KMS-11 (cell line): ENCODE measurements around the gene ST3GAL4.

Source experiments
- H2AFZ ChIP-seq: fragments of 200-600 bp; sonication (generic); 2 replicates; pipeline ENCODE4 v1.6.1; 2016; ENCODE audit warnings: antibody characterized with exemption, mixed run types, low read depth
- H3K27ac ChIP-seq: fragments of 200-600 bp; sonication (generic); 2 replicates; pipeline ENCODE4 v1.6.1; 2016; ENCODE audit warnings: mild to moderate bottlenecking, mixed run types
- H3K27me3 ChIP-seq: fragments of 200-600 bp; sonication (generic); 2 replicates; pipeline ENCODE4 v1.6.1; 2017; ENCODE audit warnings: mild to moderate bottlenecking, low read depth, mixed run types, moderate library complexity; ENCODE audit not compliant: insufficient read depth
- H3K36me3 ChIP-seq: fragments of 200-600 bp; sonication (generic); 2 replicates; pipeline ENCODE4 v1.6.1; 2017; ENCODE audit warnings: mild to moderate bottlenecking, mixed run types; ENCODE audit not compliant: insufficient read depth
- H3K4me1 ChIP-seq: fragments of 200-600 bp; sonication (generic); 2 replicates; pipeline ENCODE4 v1.6.1; 2016; ENCODE audit warnings: mild to moderate bottlenecking, low read depth, mixed run types; ENCODE audit not compliant: poor library complexity, severe bottlenecking
- H3K4me2 ChIP-seq: fragments of 200-600 bp; sonication (generic); 2 replicates; pipeline ENCODE4 v1.7.0; 2016; ENCODE audit warnings: mild to moderate bottlenecking, mixed run types
- H3K4me3 ChIP-seq: fragments of 200-600 bp; sonication (generic); IDR thresholded peaks from 2 replicates; pipeline ENCODE4 v1.6.1; 2017; ENCODE audit warnings: low read depth, low read length, mixed read lengths; ENCODE audit not compliant: insufficient read depth
- H3K79me2 ChIP-seq: fragments of 200-600 bp; sonication (generic); 2 replicates; pipeline ENCODE4 v1.6.1; 2016; ENCODE audit warnings: low read depth, mixed run types; ENCODE audit not compliant: insufficient read depth
- H3K9ac ChIP-seq: fragments of 200-600 bp; sonication (generic); 2 replicates; pipeline ENCODE4 v1.6.1; 2016; ENCODE audit warnings: mild to moderate bottlenecking, mixed run types
- H4K20me1 ChIP-seq: fragments of 200-600 bp; sonication (generic); 2 replicates; pipeline ENCODE4 v1.6.1; 2016; ENCODE audit warnings: mild to moderate bottlenecking, mixed run types; ENCODE audit not compliant: insufficient read depth
- TF ChIP-seq, protein P1 (sequence below): fragments of 200-600 bp; sonication (generic); conservative IDR thresholded peaks from 2 replicates; pipeline ENCODE4 v1.6.1; 2017; ENCODE audit warnings: low read depth, mild to moderate bottlenecking, antibody characterized with exemption, low read length, moderate library complexity, mixed read lengths

The ST3GAL4 gene

DNA sequence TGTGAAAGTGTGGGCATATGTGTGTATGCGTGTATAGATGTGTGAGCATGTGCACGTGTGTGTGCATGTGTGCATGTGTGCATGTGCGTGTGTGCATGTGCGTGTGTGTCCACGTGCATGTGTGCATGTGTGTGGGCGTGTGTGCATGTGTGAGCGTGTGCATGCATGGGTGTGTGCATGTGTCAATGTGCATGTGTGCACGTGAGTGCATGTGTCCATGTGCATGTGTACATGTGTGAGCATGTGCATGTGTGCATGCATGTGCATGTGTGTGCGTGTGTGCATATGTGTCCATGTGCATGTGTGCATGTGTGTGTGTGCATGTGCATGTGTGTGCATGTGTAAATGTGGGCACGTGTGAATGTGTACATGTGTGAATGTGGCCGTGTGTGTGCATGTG is 95.3 kb downstream of the ST3GAL4 start:
- H3K4me1 ChIP-seq, result no peaks in the 10 kb centered on the region
- no peak overlapping the region for H3K4me3 ChIP-seq
- no peaks in the 10 kb centered on the region for H3K36me3 ChIP-seq
- no peak overlapping the region for H2AFZ ChIP-seq
- H3K9ac ChIP-seq, result no peak overlapping the region
- H3K4me2 ChIP-seq, result no peak overlapping the region
- no peaks in the 10 kb centered on the region for H3K79me2 ChIP-seq
- TF ChIP-seq, protein P1, sequence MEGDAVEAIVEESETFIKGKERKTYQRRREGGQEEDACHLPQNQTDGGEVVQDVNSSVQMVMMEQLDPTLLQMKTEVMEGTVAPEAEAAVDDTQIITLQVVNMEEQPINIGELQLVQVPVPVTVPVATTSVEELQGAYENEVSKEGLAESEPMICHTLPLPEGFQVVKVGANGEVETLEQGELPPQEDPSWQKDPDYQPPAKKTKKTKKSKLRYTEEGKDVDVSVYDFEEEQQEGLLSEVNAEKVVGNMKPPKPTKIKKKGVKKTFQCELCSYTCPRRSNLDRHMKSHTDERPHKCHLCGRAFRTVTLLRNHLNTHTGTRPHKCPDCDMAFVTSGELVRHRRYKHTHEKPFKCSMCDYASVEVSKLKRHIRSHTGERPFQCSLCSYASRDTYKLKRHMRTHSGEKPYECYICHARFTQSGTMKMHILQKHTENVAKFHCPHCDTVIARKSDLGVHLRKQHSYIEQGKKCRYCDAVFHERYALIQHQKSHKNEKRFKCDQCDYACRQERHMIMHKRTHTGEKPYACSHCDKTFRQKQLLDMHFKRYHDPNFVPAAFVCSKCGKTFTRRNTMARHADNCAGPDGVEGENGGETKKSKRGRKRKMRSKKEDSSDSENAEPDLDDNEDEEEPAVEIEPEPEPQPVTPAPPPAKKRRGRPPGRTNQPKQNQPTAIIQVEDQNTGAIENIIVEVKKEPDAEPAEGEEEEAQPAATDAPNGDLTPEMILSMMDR, result no peak
- H3K27ac ChIP-seq, result no peak overlapping the region
- no peaks in the 10 kb centered on the region for H3K27me3 ChIP-seq
- no peaks in the 10 kb centered on the region for H4K20me1 ChIP-seq

DNA sequence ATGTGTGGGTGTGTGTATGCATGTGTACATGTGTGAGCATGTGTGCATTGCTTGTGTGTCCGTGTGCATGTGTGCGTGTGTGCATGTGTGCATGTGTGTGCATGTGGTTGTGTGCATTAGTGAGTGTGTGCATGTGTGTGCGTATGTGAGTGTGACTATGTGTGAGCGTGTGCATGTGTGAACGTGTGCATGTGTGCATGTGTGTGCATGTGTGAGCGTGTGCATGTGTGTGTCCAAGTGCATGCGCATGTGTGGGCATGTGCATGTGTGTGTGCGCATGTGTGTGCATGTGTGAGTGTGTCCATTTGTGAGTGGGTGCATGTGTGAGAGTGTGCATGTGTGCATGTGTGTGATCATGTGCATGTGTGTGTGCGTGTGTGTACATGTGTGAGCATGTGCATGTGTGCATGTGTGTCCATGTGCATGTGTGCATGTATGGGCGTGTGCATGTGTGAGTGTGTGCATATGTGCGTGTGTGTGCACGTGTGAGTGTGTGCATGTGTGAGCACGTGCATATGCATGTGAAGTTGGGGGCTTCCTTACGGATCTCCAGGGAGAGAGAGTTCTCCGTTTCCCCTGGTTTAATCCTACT is 95.8 kb downstream of the ST3GAL4 start:
- Histone ChIP-seq H3K4me3 (no peak overlapping the region), H4K20me1 (no peaks in the 10 kb centered on the region), H3K9ac (no peak overlapping the region), H3K36me3 (no peaks in the 10 kb centered on the region), H3K27me3 (no peaks in the 10 kb centered on the region), H3K27ac (no peak overlapping the region), H2AFZ (no peak overlapping the region), H3K4me1 (no peaks in the 10 kb centered on the region), H3K79me2 (no peaks in the 10 kb centered on the region), H3K4me2 (no peak overlapping the region)
- TF ChIP-seq, protein P1, result no peak

DNA sequence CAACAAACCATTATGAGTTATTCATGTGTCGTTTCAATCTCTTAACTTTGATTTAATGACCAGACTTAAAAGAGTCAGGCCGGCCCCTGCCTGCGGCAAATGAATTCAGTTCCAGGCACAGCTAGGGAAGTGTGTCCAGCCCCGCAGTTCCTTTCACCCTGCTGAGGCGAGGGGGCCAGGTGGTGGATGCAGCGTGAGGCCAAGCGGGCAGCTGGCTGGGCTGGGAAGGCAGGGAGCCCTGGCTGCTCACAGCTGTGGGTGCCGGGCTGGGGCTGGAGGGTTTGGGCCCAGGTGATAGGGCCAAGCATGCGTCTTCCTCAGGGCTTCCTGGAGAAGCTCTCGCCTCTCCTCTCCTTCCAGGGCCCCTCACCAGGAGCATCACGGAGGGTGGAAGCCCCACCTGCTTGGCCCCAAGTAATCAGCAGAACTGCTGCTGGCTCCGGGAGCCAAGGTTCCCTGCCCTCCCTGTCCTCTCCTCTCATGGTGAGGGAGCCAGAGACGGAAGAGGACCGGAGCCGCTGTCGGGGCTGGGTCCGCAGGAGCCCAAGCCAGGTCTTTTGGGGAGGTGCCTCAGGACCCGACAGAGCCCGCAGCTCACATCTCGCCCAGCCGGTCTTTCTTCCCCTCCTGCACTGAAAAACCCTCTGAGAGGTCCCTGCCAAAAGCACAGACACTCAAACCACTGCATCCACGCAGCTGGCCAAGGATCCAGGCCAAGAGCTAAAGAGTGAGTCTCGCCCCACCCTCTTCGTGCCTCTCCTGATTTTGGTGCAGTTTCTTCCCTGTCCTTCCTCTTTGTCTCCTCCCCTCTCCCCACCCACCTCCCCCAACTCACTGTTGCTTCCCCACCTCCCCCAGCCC is 97.0 kb downstream of the ST3GAL4 start:
- H3K36me3 ChIP-seq, result no peaks in the 10 kb centered on the region
- no peaks in the 10 kb centered on the region for H4K20me1 ChIP-seq
- H3K4me1 ChIP-seq, result no peaks in the 10 kb centered on the region
- TF ChIP-seq, protein P1, result no peak
- H3K4me3 ChIP-seq, result no peak overlapping the region
- H3K9ac ChIP-seq, result no peak overlapping the region
- no peaks in the 10 kb centered on the region for H3K27me3 ChIP-seq
- no peak overlapping the region for H3K27ac ChIP-seq
- no peak overlapping the region for H3K4me2 ChIP-seq
- H3K79me2 ChIP-seq, result no peaks in the 10 kb centered on the region
- H2AFZ ChIP-seq, result no peak overlapping the region

DNA sequence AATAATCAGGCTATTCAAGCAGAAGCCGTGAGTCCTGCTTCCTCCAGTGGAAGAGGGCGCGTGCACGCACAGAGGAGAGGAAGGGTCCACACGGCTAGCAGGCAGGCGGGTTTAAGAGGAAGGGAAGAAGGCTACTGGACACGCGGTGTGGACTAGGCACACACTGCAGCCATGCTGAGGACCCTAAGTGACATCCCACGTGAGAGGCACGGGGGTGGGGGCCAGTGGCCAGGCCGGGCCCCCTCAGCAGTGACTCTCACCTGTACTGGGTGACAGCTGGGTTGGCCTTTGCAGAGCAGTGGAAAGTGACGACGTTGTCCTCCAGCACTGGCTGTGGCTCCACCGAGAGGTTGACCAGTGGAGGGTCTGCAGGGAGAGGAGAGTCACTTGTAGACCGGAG is 100.6 kb downstream of the ST3GAL4 start:
- no peak overlapping the region for H3K4me2 ChIP-seq
- H2AFZ ChIP-seq, result no peak overlapping the region
- no peaks in the 10 kb centered on the region for H4K20me1 ChIP-seq
- H3K27ac ChIP-seq, result no peak overlapping the region
- no peak overlapping the region for H3K4me3 ChIP-seq
- H3K4me1 ChIP-seq, result no peaks in the 10 kb centered on the region
- H3K27me3 ChIP-seq, result no peaks in the 10 kb centered on the region
- H3K9ac ChIP-seq, result no peak overlapping the region
- no peaks in the 10 kb centered on the region for H3K79me2 ChIP-seq
- no peaks in the 10 kb centered on the region for H3K36me3 ChIP-seq
- TF ChIP-seq, protein P1, result no peak
